Adrenal gland (tissue), 12 donors: Measurements from ENCODE around the gene DCAF17. TPM values are rescaled to one million over a fixed set of nuclear protein-coding genes. Genes with fewer than 3 reads are reported as not detected.
A peak's percentile ranks its signal among the peaks of the same experiment; 100 is the strongest.

Experiments used
- DNase-seq, 7 donors: peaks; one replicate each; pipeline ENCODE4 v3.0.0-alpha.2; 2019 to 2020
- H3K27ac ChIP-seq, 5 donors: fragments of 200-600 bp; sonication (generic) in 4 of 5; 1 replicate in 3 of 5; 2 replicates in 2 of 5; pipeline versions ENCODE4 v1.5.1 to v1.8.0; 2016 to 2020; ENCODE audit warnings: mild to moderate bottlenecking in 1 of 5
- H3K27me3 ChIP-seq: fragments of 200-600 bp; 2 replicates; pipeline ENCODE4 v1.8.0; 2021
- H3K36me3 ChIP-seq, 2 donors: fragments of 200-600 bp; replicated peaks in 1 of 2; 1 replicate in 1 of 2; 2 replicates in 1 of 2; pipeline versions ENCODE4 v1.5.1 to v1.8.0; 2018 to 2022
- H3K4me1 ChIP-seq, 2 donors: fragments of 200-600 bp; replicated peaks in 1 of 2; 1 replicate in 1 of 2; 2 replicates in 1 of 2; pipeline versions ENCODE4 v1.5.1 to v1.8.0; 2018 to 2021
- H3K4me3 ChIP-seq, 4 donors: fragments of 200-600 bp; sonication (generic) in 3 of 4; one replicate each; pipeline ENCODE4 v1.5.1; 2016 to 2018
- H3K9me3 ChIP-seq, 3 donors: fragments of 200-600 bp; sonication (generic) in 1 of 3; replicated peaks in 1 of 3; 1 replicate in 2 of 3; 2 replicates in 1 of 3; pipeline versions ENCODE4 v1.5.1 to v1.8.0; 2016 to 2021
- POLR2A ChIP-seq, 2 donors: fragments of 450-650 bp; IDR thresholded peaks; one replicate each; pipeline ENCODE4 v1.6.1; 2017; ENCODE audit warnings: antibody characterized with exemption in 2 of 2, mild to moderate bottlenecking in 2 of 2, moderate library complexity in 1 of 2
- WGBS, 4 donors: extraction: QIAGEN DNeasy Blood & Tissue Kit in 2 of 4; methylation state at CpG; one replicate each; pipeline versions ENCODE4 v1.1.5 to v1.1.7; 2013 to 2017; 5-methylcytosine and 5-hydroxymethylcytosine counted together
- intact Hi-C, 2 donors: fragments of 100-400 bp; cut with DNase I; formaldehyde crosslinking; loops; one replicate each; pipeline versions ENCODE4 v1.14.1 to v1.15.0; 2022 to 2023
- polyA plus RNA-seq, 3 donors: library from polyadenylated mRNA; stranded (reverse); fragments of 200-250 nt in 2 of 3; fragments of 350-450 nt in 1 of 3; fragmentation: Illumina TruSeq in 1 of 3; extraction: RNeasy Lipid Tissue Mini Kit (QIAGEN cat#74804) in 1 of 3; gene quantifications; one replicate each; pipeline ENCODE4 v1.2.3, GENCODE V29; 2013 to 2014
- total RNA-seq, 9 donors: library from RNA; depleted of rRNA in 4 of 9; stranded (reverse); fragments of >200 nt in 4 of 9; fragments of 120-200 nt in 1 of 9; fragmentation: NEBNext Ultra II Directional in 1 of 9; extraction: Animal tissue kit (Norgen Biotek cat#: 25700) in 1 of 9; gene quantifications; one replicate each; pipeline versions ENCODE4 v1.1.0 to v1.2.4, GENCODE V29; 2013 to 2023
- TF ChIP-seq, protein P1 (sequence below), 6 experiments: fragments of 450-650 bp in 4 of 6; fragments of 200-600 bp in 2 of 6; sonication (generic) in 1 of 6; IDR thresholded peaks; 1 replicate in 5 of 6; 2 replicates in 1 of 6; pipeline versions ENCODE4 v1.5.1 to v1.8.0; 2016 to 2021; ENCODE audit warnings: antibody characterized with exemption in 6 of 6, mild to moderate bottlenecking in 2 of 6, moderate library complexity in 1 of 6
- donor health status: healthy with polysubstance abuse.
- donor health status: Bipolar disorder and iron deficiency.
- donor health status: DM: yes; HTN: yes; CAD: no.
- donor health status: DM: no; HTN: no; CAD: no.
- donor health status: DM: no; HTN: no; CAD: no.
- donor health status: DM: yes; HTN: yes; CAD: no.

The DCAF17 gene
- total and polyA plus RNA-seq, 12 donors: 2.6 to 21.9 (median 15.9) TPM

DNA sequence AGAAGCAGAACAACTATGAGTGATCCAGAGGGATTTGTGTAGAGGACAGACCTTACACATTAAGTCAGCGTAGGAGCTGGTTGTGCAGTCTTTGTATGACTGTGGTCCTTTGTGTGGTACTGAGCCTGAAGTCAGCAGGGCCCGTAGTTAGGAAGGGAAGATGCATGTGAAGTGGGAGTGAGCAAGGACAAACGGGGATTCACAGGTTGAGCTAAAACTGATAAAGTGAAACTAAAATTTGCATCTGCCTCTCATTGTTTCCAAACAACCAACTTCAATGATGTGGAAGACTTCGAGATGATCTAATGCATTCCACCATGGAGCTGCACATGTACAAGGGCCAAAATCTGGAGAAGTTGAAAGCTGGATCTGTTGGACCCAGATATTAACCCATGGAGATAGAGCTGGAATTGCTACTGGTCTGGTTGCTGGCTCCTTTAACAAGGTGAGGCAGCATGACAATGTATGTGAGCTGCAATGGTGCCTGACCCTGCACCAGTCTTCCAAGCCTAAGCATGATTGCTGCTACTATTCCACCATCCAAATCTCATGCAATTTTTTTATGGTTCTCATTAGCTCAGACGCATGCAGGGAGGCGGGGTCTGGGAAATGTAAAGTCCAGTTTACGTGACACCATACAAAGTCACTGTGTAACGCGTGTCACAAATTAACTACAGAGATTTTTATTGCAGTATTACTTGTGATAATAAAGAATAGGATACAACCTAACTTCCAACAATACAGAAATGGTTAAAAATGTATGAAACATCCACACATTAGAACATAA is 76.1 kb downstream of the DCAF17 start:
- no peak for DNase-seq
- WGBS, 4 donors: 81 to 88% (median 86%) methylated on average over 9 of the region's 9 CpGs
- no peaks in the 10 kb centered on the region for H3K9me3 ChIP-seq
- peaks cover 19 to 22% of the 10 kb centered on the region in 2 donors for H3K4me1 ChIP-seq
- intact Hi-C loops: no loop called here
- TF ChIP-seq POLR2A (IDR thresholded peaks at IDR 0.05): no peak
- TF ChIP-seq, protein P1, sequence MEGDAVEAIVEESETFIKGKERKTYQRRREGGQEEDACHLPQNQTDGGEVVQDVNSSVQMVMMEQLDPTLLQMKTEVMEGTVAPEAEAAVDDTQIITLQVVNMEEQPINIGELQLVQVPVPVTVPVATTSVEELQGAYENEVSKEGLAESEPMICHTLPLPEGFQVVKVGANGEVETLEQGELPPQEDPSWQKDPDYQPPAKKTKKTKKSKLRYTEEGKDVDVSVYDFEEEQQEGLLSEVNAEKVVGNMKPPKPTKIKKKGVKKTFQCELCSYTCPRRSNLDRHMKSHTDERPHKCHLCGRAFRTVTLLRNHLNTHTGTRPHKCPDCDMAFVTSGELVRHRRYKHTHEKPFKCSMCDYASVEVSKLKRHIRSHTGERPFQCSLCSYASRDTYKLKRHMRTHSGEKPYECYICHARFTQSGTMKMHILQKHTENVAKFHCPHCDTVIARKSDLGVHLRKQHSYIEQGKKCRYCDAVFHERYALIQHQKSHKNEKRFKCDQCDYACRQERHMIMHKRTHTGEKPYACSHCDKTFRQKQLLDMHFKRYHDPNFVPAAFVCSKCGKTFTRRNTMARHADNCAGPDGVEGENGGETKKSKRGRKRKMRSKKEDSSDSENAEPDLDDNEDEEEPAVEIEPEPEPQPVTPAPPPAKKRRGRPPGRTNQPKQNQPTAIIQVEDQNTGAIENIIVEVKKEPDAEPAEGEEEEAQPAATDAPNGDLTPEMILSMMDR (IDR thresholded peaks at IDR 0.05): no peak
- H3K4me3 ChIP-seq: no peak overlapping the region
- H3K36me3 ChIP-seq: no peaks in the 10 kb centered on the region
- H3K27me3 ChIP-seq: no peaks in the 10 kb centered on the region
- no peak overlapping the region for H3K27ac ChIP-seq

DNA sequence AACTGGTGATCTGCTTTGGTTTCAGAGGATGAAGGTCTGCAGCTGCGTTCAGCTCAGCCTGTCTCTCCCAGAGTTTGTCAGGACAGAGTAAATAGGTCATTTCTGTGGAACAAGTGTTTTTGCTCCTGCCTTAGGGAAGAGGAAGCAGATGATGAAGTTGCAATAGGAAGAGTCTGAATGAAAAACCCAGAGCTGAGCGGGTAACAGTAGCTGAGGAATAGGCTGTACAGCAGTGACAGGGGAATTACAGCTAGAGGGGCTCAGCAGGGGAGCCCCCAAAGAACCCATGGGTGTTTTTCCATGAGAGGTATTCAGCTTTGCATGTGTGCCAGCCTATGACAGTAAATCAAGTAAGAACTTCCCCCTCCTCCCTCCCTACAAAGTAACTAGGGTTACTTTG is 78.0 kb downstream of the DCAF17 start:
- Histone ChIP-seq H3K4me1 (peaks cover 19 to 22% of the 10 kb centered on the region in 2 donors), H3K9me3 (no peaks in the 10 kb centered on the region), H3K27ac (peak overlapping the region in 4 of 5 donors; percentile 27 to 73 (median 38)), H3K36me3 (no peaks in the 10 kb centered on the region), H3K4me3 (no peak overlapping the region), H3K27me3 (no peaks in the 10 kb centered on the region)
- DNase-seq: peak in 2 of 7 donors; percentile 19 to 21
- TF ChIP-seq, protein P1 (IDR thresholded peaks at IDR 0.05): no peak
- TF ChIP-seq POLR2A (IDR thresholded peaks at IDR 0.05): no peak
- intact Hi-C loops: no loop called here
- WGBS, 4 donors: 38 to 59% (median 41%) methylated on average over 2 of the region's 2 CpGs

DNA sequence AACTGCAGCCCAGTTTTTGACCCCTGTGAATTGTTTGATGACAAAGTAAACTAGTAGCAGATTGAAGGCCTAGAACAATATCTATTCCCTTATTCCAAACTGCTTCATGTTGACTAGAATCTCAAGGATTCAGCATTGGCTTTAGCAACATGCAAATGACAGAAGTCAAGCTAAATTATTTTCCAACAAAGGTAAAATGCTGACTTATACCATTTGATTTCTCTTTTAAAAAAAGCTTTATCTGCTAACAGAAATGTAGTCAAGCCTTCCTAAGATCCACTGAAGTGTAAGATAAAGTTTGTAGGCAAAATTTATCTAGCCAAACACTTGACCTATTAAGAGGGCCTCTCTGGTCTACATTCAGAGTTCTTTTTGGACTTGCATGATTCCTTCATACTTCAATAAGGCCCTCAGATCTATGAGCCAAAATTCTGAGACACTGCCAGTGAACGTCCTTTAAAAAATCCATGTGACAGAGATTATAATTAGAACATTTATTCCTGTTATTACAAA is 78.7 kb downstream of the DCAF17 start:
- TF ChIP-seq, protein P1 (IDR thresholded peaks at IDR 0.05): no peak
- TF ChIP-seq POLR2A (IDR thresholded peaks at IDR 0.05): no peak
- peak overlapping the region in 4 of 5 donors; percentile 14 to 73 (median 22) for H3K27ac ChIP-seq
- DNase-seq: no peak
- intact Hi-C loops: no loop called here
- H3K36me3 ChIP-seq: no peaks in the 10 kb centered on the region
- no peak overlapping the region for H3K4me3 ChIP-seq
- no peaks in the 10 kb centered on the region for H3K27me3 ChIP-seq
- H3K4me1 ChIP-seq: peaks cover 19 to 22% of the 10 kb centered on the region in 2 donors
- 18 to 40% (median 34%) methylated on average over 1 of the region's 1 CpG for WGBS, 4 donors
- no peaks in the 10 kb centered on the region for H3K9me3 ChIP-seq

DNA sequence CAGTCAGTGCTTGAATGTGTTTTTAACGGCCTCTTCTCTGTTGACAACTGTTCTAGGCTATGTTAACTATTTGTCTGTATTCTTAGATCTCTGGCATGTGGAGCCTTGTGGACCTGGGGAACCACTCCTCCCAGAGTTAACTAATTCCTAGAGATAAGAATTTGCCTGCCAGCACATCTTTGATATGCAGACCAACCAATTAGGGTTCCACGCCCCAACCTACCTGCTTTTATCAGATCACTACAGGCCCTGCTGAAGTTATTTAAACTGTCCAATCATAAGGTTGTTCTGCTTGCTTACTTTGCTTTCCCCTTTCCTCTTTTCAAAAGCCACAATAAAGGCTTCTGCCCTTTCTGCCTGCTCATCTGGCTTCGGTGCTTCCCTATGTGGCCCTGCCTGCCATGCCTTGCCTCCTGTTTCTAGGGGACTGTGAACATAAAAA is 79.7 kb downstream of the DCAF17 start:
- Histone ChIP-seq H3K4me3 (no peak overlapping the region), H3K27ac (no peak overlapping the region), H3K27me3 (no peaks in the 10 kb centered on the region), H3K36me3 (no peaks in the 10 kb centered on the region), H3K4me1 (peaks cover 19 to 22% of the 10 kb centered on the region in 2 donors), H3K9me3 (no peaks in the 10 kb centered on the region)
- intact Hi-C loops: no loop called here
- no peak for TF ChIP-seq POLR2A (IDR thresholded peaks at IDR 0.05)
- TF ChIP-seq, protein P1 (IDR thresholded peaks at IDR 0.05): no peak
- 66 to 78% (median 73%) methylated on average over 3 of the region's 3 CpGs for WGBS, 4 donors
- no peak for DNase-seq
